Thymus (tissue), 11 donors: ENCODE results near the gene FGFR2. TPM values are rescaled to one million over a fixed set of nuclear protein-coding genes. Genes with fewer than 3 reads are reported as not detected.

Experiments used
- DNase-seq, 9 donors: peaks; one replicate each; pipeline ENCODE4 v3.0.0-alpha.2; 2013; ENCODE audit warnings: low spot score in 9 of 9, low read depth in 6 of 9, missing footprints in 1 of 9
- H3K27ac ChIP-seq, 2 donors: one replicate each; pipeline ENCODE4 v1.5.1; 2013; ENCODE audit warnings: control low read depth in 1 of 2, low read depth in 1 of 2, low read length in 1 of 2, mild to moderate bottlenecking in 1 of 2, moderate library complexity in 1 of 2
- H3K27me3 ChIP-seq, 2 donors: one replicate each; pipeline ENCODE4 v1.5.1; 2013; ENCODE audit warnings: low read length in 1 of 2; ENCODE audit not compliant: control insufficient read depth in 2 of 2, insufficient read depth in 1 of 2
- H3K36me3 ChIP-seq, 2 donors: one replicate each; pipeline ENCODE4 v1.5.1; 2013; ENCODE audit warnings: low read length in 1 of 2, mild to moderate bottlenecking in 1 of 2, moderate library complexity in 1 of 2; ENCODE audit not compliant: control insufficient read depth in 2 of 2, insufficient read depth in 2 of 2
- H3K4me1 ChIP-seq, 2 donors: one replicate each; pipeline ENCODE4 v1.5.1; 2013; ENCODE audit warnings: low read length in 2 of 2; ENCODE audit not compliant: control insufficient read depth in 2 of 2, insufficient read depth in 2 of 2
- H3K4me3 ChIP-seq, 2 donors: one replicate each; pipeline ENCODE4 v1.5.1; 2013; ENCODE audit warnings: low read length in 2 of 2, control low read depth in 1 of 2, mild to moderate bottlenecking in 1 of 2
- H3K9me3 ChIP-seq, 2 donors: one replicate each; pipeline ENCODE4 v1.5.1; 2013; ENCODE audit warnings: low read length in 1 of 2, mild to moderate bottlenecking in 1 of 2; ENCODE audit not compliant: control insufficient read depth in 2 of 2, insufficient read depth in 1 of 2
- WGBS: extraction: QIAGEN DNeasy Blood & Tissue Kit; methylation state at CpG from one replicate; pipeline ENCODE4 v1.1.7; 2013; 5-methylcytosine and 5-hydroxymethylcytosine counted together
- polyA plus RNA-seq: library from polyadenylated mRNA; stranded (reverse); fragments of 200-250 nt; gene quantifications from one replicate; pipeline ENCODE4 v1.2.3, GENCODE V29; 2013
- total RNA-seq: library from RNA; stranded (reverse); fragments of 120-200 nt; gene quantifications from one replicate; pipeline ENCODE4 v1.2.4, GENCODE V29; 2013
- donor health status: healthy.

FGFR2 gene
- total and polyA plus RNA-seq, 2 donors = 13.3 to 26.2 TPM

GRCh38 chr10:121628859-121629258 is 30.6 kb upstream of the FGFR2 start:
- no peak for DNase-seq
- H3K27ac ChIP-seq = peak overlapping the region in 1 of 2 donors; percentile 78
- no peaks in the 10 kb centered on the region for H3K36me3 ChIP-seq
- WGBS = 81% methylated on average over 4 of the region's 4 CpGs
- no peaks in the 10 kb centered on the region for H3K9me3 ChIP-seq
- H3K4me3 ChIP-seq = no peak overlapping the region
- no peaks in the 10 kb centered on the region for H3K27me3 ChIP-seq
- H3K4me1 ChIP-seq = peaks cover 0 to 7% of the 10 kb centered on the region in 2 donors

- no peak overlapping the region for H3K4me3 ChIP-seq
- WGBS = 75% methylated on average over 15 of the region's 15 CpGs
- no peaks in the 10 kb centered on the region for H3K36me3 ChIP-seq
- peaks cover 0 to 7% of the 10 kb centered on the region in 2 donors for H3K4me1 ChIP-seq
- peak overlapping the region; percentile 53 to 80 for H3K27ac ChIP-seq
- no peaks in the 10 kb centered on the region for H3K9me3 ChIP-seq
- DNase-seq = no peak
- no peaks in the 10 kb centered on the region for H3K27me3 ChIP-seq
Measured at GRCh38 chr10:121627876-121628581, 29.8 kb upstream of the FGFR2 start.

GRCh38 chr10:121624836-121625486 is 26.7 kb upstream of the FGFR2 start:
- H3K36me3 ChIP-seq = no peaks in the 10 kb centered on the region
- no peaks in the 10 kb centered on the region for H3K27me3 ChIP-seq
- peaks cover 0 to 7% of the 10 kb centered on the region in 2 donors for H3K4me1 ChIP-seq
- 88% methylated on average over 11 of the region's 11 CpGs for WGBS
- no peaks in the 10 kb centered on the region for H3K9me3 ChIP-seq
- H3K27ac ChIP-seq = no peak overlapping the region
- no peak overlapping the region for H3K4me3 ChIP-seq
- no peak for DNase-seq

GRCh38 chr10:121618906-121619305 is 20.7 kb upstream of the FGFR2 start:
- WGBS = 98% methylated on average over 2 of the region's 2 CpGs
- Histone ChIP-seq H3K4me1 (no peaks in the 10 kb centered on the region), H3K27me3 (no peaks in the 10 kb centered on the region), H3K4me3 (no peak overlapping the region), H3K36me3 (no peaks in the 10 kb centered on the region), H3K9me3 (no peaks in the 10 kb centered on the region), H3K27ac (no peak overlapping the region)
- no peak for DNase-seq

- DNase-seq = no peak
- H3K4me3 ChIP-seq = no peak overlapping the region
- whole genome bisulfite sequencing = 92% methylated on average over 7 of the region's 7 CpGs
Measured at GRCh38 chr10:121617176-121617575, 18.9 kb upstream of the FGFR2 start.

GRCh38 chr10:121616291-121616690 is 18.0 kb upstream of the FGFR2 start:
- Histone ChIP-seq H3K9me3 (no peaks in the 10 kb centered on the region), H3K27me3 (no peaks in the 10 kb centered on the region), H3K27ac (no peak overlapping the region), H3K36me3 (no peaks in the 10 kb centered on the region), H3K4me3 (no peak overlapping the region), H3K4me1 (no peaks in the 10 kb centered on the region)
- whole genome bisulfite sequencing = 95% methylated on average over 11 of the region's 11 CpGs
- DNase-seq = no peak

More at GRCh38 chr10:121617176-121617575, 18.9 kb upstream of the FGFR2 start:
- no peaks in the 10 kb centered on the region for H3K27me3 ChIP-seq
- H3K4me1 ChIP-seq = no peaks in the 10 kb centered on the region
- no peaks in the 10 kb centered on the region for H3K9me3 ChIP-seq
- no peak overlapping the region for H3K27ac ChIP-seq
- no peaks in the 10 kb centered on the region for H3K36me3 ChIP-seq

GRCh38 chr10:121615836-121616235 is 17.6 kb upstream of the FGFR2 start:
- Histone ChIP-seq H3K36me3 (no peaks in the 10 kb centered on the region), H3K27ac (no peak overlapping the region), H3K4me3 (no peak overlapping the region), H3K27me3 (no peaks in the 10 kb centered on the region), H3K4me1 (no peaks in the 10 kb centered on the region), H3K9me3 (no peaks in the 10 kb centered on the region)
- no peak for DNase-seq
- WGBS = 96% methylated on average over 7 of the region's 7 CpGs

GRCh38 chr10:121615435-121615793 is 17.2 kb upstream of the FGFR2 start:
- WGBS = 87% methylated on average over 12 of the region's 12 CpGs
- Histone ChIP-seq H3K27ac (no peak overlapping the region), H3K36me3 (no peaks in the 10 kb centered on the region), H3K4me3 (no peak overlapping the region), H3K9me3 (no peaks in the 10 kb centered on the region), H3K27me3 (no peaks in the 10 kb centered on the region), H3K4me1 (no peaks in the 10 kb centered on the region)
- DNase-seq = no peak

- no peaks in the 10 kb centered on the region for H3K9me3 ChIP-seq
- no peaks in the 10 kb centered on the region for H3K4me1 ChIP-seq
- 91% methylated on average over 9 of the region's 9 CpGs for WGBS
- no peaks in the 10 kb centered on the region for H3K36me3 ChIP-seq
- H3K27ac ChIP-seq = no peak overlapping the region
- DNase-seq = no peak
- no peaks in the 10 kb centered on the region for H3K27me3 ChIP-seq
- no peak overlapping the region for H3K4me3 ChIP-seq
Measured at GRCh38 chr10:121614613-121615434, 16.6 kb upstream of the FGFR2 start.
